H9 (cell line): ENCODE results near the gene COA8. TPM values are rescaled to one million over a fixed set of nuclear protein-coding genes. Genes with fewer than 3 reads are reported as not detected.
A peak's percentile ranks its signal among the peaks of the same experiment; 100 is the strongest.

ENCODE experiments used
- DNase-seq: peaks from one replicate; pipeline ENCODE4 v3.0.0-alpha.2; 2017
- H2AFZ ChIP-seq: one replicate; pipeline ENCODE4 v1.6.1; 2013; ENCODE audit warnings: mild to moderate bottlenecking, low read length, control low read depth, moderate library complexity
- H2AK5ac ChIP-seq: 2 replicates; pipeline ENCODE4 v1.6.1; 2013; ENCODE audit warnings: low read length, control low read depth, mixed read lengths; ENCODE audit not compliant: insufficient read length
- H2BK120ac ChIP-seq: one replicate; pipeline ENCODE4 v1.6.1; 2013; ENCODE audit warnings: low read depth, mild to moderate bottlenecking, low read length, control low read depth, inconsistent platforms; ENCODE audit not compliant: poor library complexity, severe bottlenecking
- H2BK12ac ChIP-seq: 2 replicates; pipeline ENCODE4 v1.6.1; 2013; ENCODE audit warnings: low read length, control low read depth, mixed read lengths, low read depth; ENCODE audit not compliant: insufficient read length
- H2BK15ac ChIP-seq: 2 replicates; pipeline ENCODE4 v1.6.1; 2013; ENCODE audit warnings: low read depth, low read length, control low read depth
- H2BK20ac ChIP-seq: one replicate; pipeline ENCODE4 v1.6.1; 2013; ENCODE audit warnings: low read depth, mild to moderate bottlenecking, low read length, control low read depth, inconsistent platforms; ENCODE audit not compliant: poor library complexity, severe bottlenecking
- H2BK5ac ChIP-seq: 2 replicates; pipeline ENCODE4 v1.6.1; 2013; ENCODE audit warnings: low read length, control low read depth, mixed read lengths; ENCODE audit not compliant: insufficient read length
- H3K14ac ChIP-seq: 2 replicates; pipeline ENCODE4 v1.6.1; 2013; ENCODE audit warnings: low read length, control low read depth; ENCODE audit not compliant: insufficient read depth
- H3K18ac ChIP-seq: 2 replicates; pipeline ENCODE4 v1.6.1; 2013; ENCODE audit warnings: low read depth, mild to moderate bottlenecking, mixed read lengths, low read length, control low read depth; ENCODE audit not compliant: insufficient read length
- H3K23ac ChIP-seq: 2 replicates; pipeline ENCODE4 v1.6.1; 2013; ENCODE audit warnings: low read length, control low read depth, mixed read lengths, low read depth; ENCODE audit not compliant: insufficient read length
- H3K23me2 ChIP-seq: 2 replicates; pipeline ENCODE4 v1.6.1; 2013; ENCODE audit warnings: low read depth, mild to moderate bottlenecking, mixed read lengths, low read length, control low read depth; ENCODE audit not compliant: insufficient read length, poor library complexity, severe bottlenecking
- H3K27ac ChIP-seq: 2 replicates; pipeline ENCODE4 v1.5.1; 2013; ENCODE audit warnings: low read length, control low read depth, mixed read lengths, low read depth; ENCODE audit not compliant: insufficient read length
- H3K27me3 ChIP-seq: 2 replicates; pipeline ENCODE4 v1.6.1; 2013; ENCODE audit warnings: low read length, control low read depth, inconsistent platforms; ENCODE audit not compliant: insufficient read depth
- H3K4ac ChIP-seq: 2 replicates; pipeline ENCODE4 v1.6.1; 2013; ENCODE audit warnings: low read depth, mild to moderate bottlenecking, control low read depth, inconsistent platforms, low read length, moderate library complexity
- H3K4me1 ChIP-seq: 2 replicates; pipeline ENCODE4 v1.6.1; 2013; ENCODE audit warnings: low read length, control low read depth, inconsistent platforms; ENCODE audit not compliant: insufficient read depth
- H3K4me2 ChIP-seq: 2 replicates; pipeline ENCODE4 v1.6.1; 2013; ENCODE audit warnings: low read length, control low read depth, mixed read lengths; ENCODE audit not compliant: insufficient read length, insufficient read depth
- H3K56ac ChIP-seq: 2 replicates; pipeline ENCODE4 v1.6.1; 2013; ENCODE audit warnings: low read depth, mild to moderate bottlenecking, mixed read lengths, low read length, control low read depth; ENCODE audit not compliant: insufficient read length
- H3K79me1 ChIP-seq: 2 replicates; pipeline ENCODE4 v1.6.1; 2013; ENCODE audit warnings: low read depth, mild to moderate bottlenecking, moderate library complexity, low read length, control low read depth, inconsistent platforms; ENCODE audit not compliant: insufficient read depth, poor library complexity, severe bottlenecking
- H3K79me2 ChIP-seq: 2 replicates; pipeline ENCODE4 v1.6.1; 2013; ENCODE audit warnings: low read length, control low read depth, inconsistent platforms; ENCODE audit not compliant: insufficient read depth
- H3K9ac ChIP-seq: 2 replicates; pipeline ENCODE4 v1.6.1; 2013; ENCODE audit warnings: low read length, control low read depth, mixed read lengths; ENCODE audit not compliant: insufficient read length; ENCODE audit errors: extremely low read depth
- H3K9me3 ChIP-seq: one replicate; pipeline ENCODE4 v1.6.1; 2013; ENCODE audit warnings: low read depth, low read length, inconsistent platforms; ENCODE audit not compliant: control insufficient read depth
- H3T11ph ChIP-seq: one replicate; pipeline ENCODE4 v1.6.1; 2013; ENCODE audit warnings: mild to moderate bottlenecking, low read length, control low read depth, inconsistent platforms
- H4K20me1 ChIP-seq: one replicate; pipeline ENCODE4 v1.6.1; 2013; ENCODE audit not compliant: control insufficient read depth, insufficient read length, insufficient read depth
- H4K5ac ChIP-seq: 2 replicates; pipeline ENCODE4 v1.6.1; 2013; ENCODE audit warnings: low read depth, mild to moderate bottlenecking, mixed read lengths, low read length, control low read depth; ENCODE audit not compliant: insufficient read length
- H4K8ac ChIP-seq: replicated peaks from 2 replicates; pipeline ENCODE4 v1.6.1; 2013; ENCODE audit warnings: low read length, control low read depth, mixed read lengths, low read depth; ENCODE audit not compliant: insufficient read length
- H4K91ac ChIP-seq: 2 replicates; pipeline ENCODE4 v1.6.1; 2013; ENCODE audit warnings: low read depth, mild to moderate bottlenecking, moderate library complexity, mixed read lengths, low read length, control low read depth; ENCODE audit not compliant: insufficient read length
- H3K27ac Mint-ChIP-seq, 3 experiments: 2 replicates in 2 of 3; 3 replicates in 1 of 3; pipeline ENCODE4 v1.8.0; 2020 to 2021; ENCODE audit warnings: mixed read lengths in 3 of 3, mild to moderate bottlenecking in 1 of 3, moderate library complexity in 1 of 3
- H3K27me3 Mint-ChIP-seq: 2 replicates; pipeline ENCODE4 v1.8.0; 2021; ENCODE audit warnings: low read depth, mild to moderate bottlenecking, moderate library complexity, mixed read lengths
- H3K36me3 Mint-ChIP-seq, 3 experiments: 2 replicates in 2 of 3; 3 replicates in 1 of 3; pipeline ENCODE4 v1.8.0; 2020 to 2021; ENCODE audit warnings: low read depth in 3 of 3, mixed read lengths in 3 of 3; ENCODE audit not compliant: insufficient read depth in 1 of 3
- H3K4me1 Mint-ChIP-seq, 2 experiments: 2 replicates each; pipeline ENCODE4 v1.8.0; 2020; ENCODE audit warnings: mixed read lengths in 2 of 2
- H3K4me3 Mint-ChIP-seq, 2 experiments: 2 replicates in 1 of 2; 3 replicates in 1 of 2; pipeline ENCODE4 v1.8.0; 2020 to 2021; ENCODE audit warnings: mild to moderate bottlenecking in 2 of 2, mixed read lengths in 2 of 2, moderate library complexity in 1 of 2
- H3K9me3 Mint-ChIP-seq, 2 experiments: 2 replicates in 1 of 2; 3 replicates in 1 of 2; pipeline ENCODE4 v1.8.0; 2020; ENCODE audit warnings: mild to moderate bottlenecking in 2 of 2, mixed read lengths in 2 of 2, moderate library complexity in 1 of 2
- CTCF ChIP-seq: fragments of 200-600 bp; sonication (generic); conservative IDR thresholded peaks from 3 replicates; pipeline ENCODE4 v1.8.0; 2021; ENCODE audit warnings: antibody characterized with exemption, mild to moderate bottlenecking
- WGBS: extraction: QIAGEN DNeasy Blood & Tissue Kit; methylation state at CpG from one replicate; pipeline ENCODE4 v1.1.7; 2013; ENCODE audit warnings: missing lambda C conversion rate, low lambda C conversion rate, mixed read lengths; ENCODE audit not compliant: insufficient read length; ENCODE audit errors: extremely low coverage; 5-methylcytosine and 5-hydroxymethylcytosine counted together
- total RNA-seq: library from RNA; stranded (reverse); gene quantifications from 2 replicates; pipeline ENCODE4 v1.2.1, GENCODE V29; 2021

COA8 gene
- total RNA-seq, 1 experiment from 2014 or later, result 45.5 TPM

GRCh38 chr14:103561381-103562178 is 1.2 kb upstream of the COA8 start:
- Histone ChIP-seq H3K18ac (peak overlapping the region; percentile 9), H3K27ac (no peak overlapping the region), H4K5ac (no peak overlapping the region), H4K91ac (no peak overlapping the region), H2BK20ac (no peak overlapping the region), H3K27me3 (no peaks in the 10 kb centered on the region), H3K23me2 (peaks cover 13% of the 10 kb centered on the region), H2BK15ac (no peak overlapping the region), H3K56ac (no peak overlapping the region), H3K9ac (peak overlapping the region; percentile 62), H3K79me1 (peaks cover 12% of the 10 kb centered on the region), H3K4me1 (no peaks in the 10 kb centered on the region), H2AK5ac (no peak overlapping the region), H4K20me1 (no peaks in the 10 kb centered on the region), H3K9me3 (no peaks in the 10 kb centered on the region), H3T11ph (no peak overlapping the region), H2AFZ (no peak overlapping the region), H3K79me2 (peaks cover 25% of the 10 kb centered on the region; the same call in 1 of the 2 replicates), H2BK5ac (no peak overlapping the region), H3K23ac (no peak overlapping the region), H2BK120ac (no peak overlapping the region), H3K14ac (peak overlapping the region; percentile 7; the same call in 1 of the 2 replicates), H3K4ac (no peak overlapping the region), H4K8ac (no peak overlapping the region), H3K4me2 (peak overlapping the region; percentile 66), H2BK12ac (no peak overlapping the region)
- Mint-ChIP-seq H3K36me3 (peaks cover 19 to 29% (median 24%) of the 10 kb centered on the region in 3 experiments), H3K9me3 (no peaks in the 10 kb centered on the region), H3K27ac (peak overlapping the region; percentile 93 to 95 (median 95)), H3K4me3 (peak overlapping the region; percentile 85 to 93), H3K4me1 (peaks cover 20 to 21% of the 10 kb centered on the region in 2 experiments), H3K27me3 (no peaks in the 10 kb centered on the region)
- peak; percentile 47 for DNase-seq
- TF ChIP-seq CTCF, result 0 out of 3 replicates have a peak, but pooled peaks have one; percentile 7
- WGBS, result no CpG with 5 or more reads among the region's 36 CpGs
